NT2/D1 (cell line): ENCODE measurements around the gene DLG2.
"Not testable (repeated sequence)": the region's sequence is repeated elsewhere in the genome, so short reads cannot be mapped to it uniquely, and the experiment has no call there.

ENCODE experiments used
- DNase-seq: peaks from one replicate; pipeline ENCODE4 v3.0.0-alpha.2; 2011; ENCODE audit warnings: low read depth, low spot score
- H3K27me3 ChIP-seq: 2 replicates; pipeline ENCODE4 v1.6.0; 2011; ENCODE audit warnings: mild to moderate bottlenecking; ENCODE audit not compliant: insufficient read length, insufficient read depth
- H3K36me3 ChIP-seq: 2 replicates; pipeline ENCODE4 v1.6.1; 2011; ENCODE audit warnings: mild to moderate bottlenecking, low read length, mixed read lengths; ENCODE audit not compliant: insufficient read depth, insufficient read length
- H3K4me1 ChIP-seq: 2 replicates; pipeline ENCODE4 v1.5.1; 2011; ENCODE audit not compliant: insufficient read depth, insufficient read length
- H3K4me3 ChIP-seq: 2 replicates; pipeline ENCODE4 v1.5.1; 2011; ENCODE audit warnings: low read depth; ENCODE audit not compliant: insufficient read length
- H3K9ac ChIP-seq: 2 replicates; pipeline ENCODE4 v1.6.0; 2011; ENCODE audit warnings: low read depth; ENCODE audit not compliant: insufficient read length
- H3K9me3 ChIP-seq: 2 replicates; pipeline ENCODE4 v1.5.1; 2011; ENCODE audit warnings: mild to moderate bottlenecking, low read length; ENCODE audit not compliant: insufficient read depth
- SUZ12 ChIP-seq: IDR thresholded peaks from 2 replicates; pipeline ENCODE4 v1.6.1; 2011; ENCODE audit not compliant: insufficient read length, insufficient read depth; ENCODE audit errors: extremely low read depth
- YY1 ChIP-seq: IDR thresholded peaks from 2 replicates; pipeline ENCODE4 v1.6.1; 2011; ENCODE audit not compliant: insufficient read length, insufficient read depth
- ZNF274 ChIP-seq: IDR thresholded peaks from 2 replicates; pipeline ENCODE4 v1.6.1; 2011; ENCODE audit warnings: mild to moderate bottlenecking, low read depth, low read length

Gene DLG2

GRCh38 chr11:85627332-85627997, at the start of gene DLG2:
DLG2 (minus strand) TSS chr11:85627344.
- Histone ChIP-seq H3K9ac (peak within 1 kb of the TSS; percentile 91), H3K4me3 (peak within 1 kb of the TSS; percentile 78), H3K36me3 (peaks cover 25% of the 10 kb centered on the region), H3K9me3 (no peaks in the 10 kb centered on the region), H3K4me1 (no peaks in the 10 kb centered on the region), H3K27me3 (no peaks in the 10 kb centered on the region)
- DNase-seq, result no peak
- TF ChIP-seq ZNF274 (no peak), YY1 (no peak)

- H3K36me3 ChIP-seq, result no peaks in the 10 kb centered on the region
- no peaks in the 10 kb centered on the region for H3K27me3 ChIP-seq
- H3K9me3 ChIP-seq, result peaks cover 16% of the 10 kb centered on the region; the same call in 1 of the 2 replicates
- TF ChIP-seq SUZ12 (no peak), YY1 (no peak), ZNF274 (no peak)
- no peak for DNase-seq
- H3K9ac ChIP-seq, result no peak overlapping the region
- H3K4me1 ChIP-seq, result no peaks in the 10 kb centered on the region
- no peak overlapping the region for H3K4me3 ChIP-seq
Observed at GRCh38 chr11:85673393-85673792, 46.2 kb upstream of the DLG2 start.

GRCh38 chr11:85672105-85672902, 45.2 kb upstream of the DLG2 start:
- H3K9me3 ChIP-seq, result peaks cover 16% of the 10 kb centered on the region; the same call in 1 of the 2 replicates
- H3K4me3 ChIP-seq, result no peak overlapping the region
- H3K36me3 ChIP-seq, result no peaks in the 10 kb centered on the region
- no peak for DNase-seq
- H3K27me3 ChIP-seq, result no peaks in the 10 kb centered on the region
- no peaks in the 10 kb centered on the region for H3K4me1 ChIP-seq
- TF ChIP-seq ZNF274 (no peak), YY1 (no peak), SUZ12 (no peak)
- no peak overlapping the region for H3K9ac ChIP-seq

DNA sequence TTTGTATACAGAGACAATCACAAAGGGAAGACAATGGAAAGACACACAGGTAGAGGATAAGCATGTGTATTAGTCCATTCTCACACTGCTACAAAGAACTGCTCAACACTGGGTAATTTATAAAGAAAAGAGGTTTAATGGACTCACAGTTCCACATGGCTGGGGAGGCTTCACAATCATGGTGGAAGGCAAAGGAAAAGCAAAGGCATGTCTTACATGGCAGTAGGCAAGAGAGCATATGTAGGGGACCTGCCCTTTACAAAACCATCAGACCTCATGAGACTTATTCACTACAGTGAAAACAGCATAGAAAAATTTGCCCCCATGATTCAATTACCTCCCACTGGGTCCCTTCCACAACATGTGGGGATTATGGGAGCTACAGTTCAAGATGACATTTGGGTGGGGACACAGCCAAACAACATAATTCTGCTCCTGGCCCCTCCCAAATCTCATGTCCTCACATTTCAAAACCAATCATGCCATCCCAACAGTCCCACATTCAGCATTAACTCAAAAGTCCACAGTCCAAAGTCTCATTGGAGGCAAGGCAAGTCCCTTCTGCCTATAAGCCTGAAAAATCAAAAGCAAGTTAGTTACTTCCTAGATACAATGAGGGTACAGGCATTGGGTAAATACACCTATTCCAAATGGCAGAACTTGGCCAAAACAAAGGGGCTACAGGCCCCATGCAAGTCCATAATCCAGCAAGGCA, 44.0 kb upstream of the DLG2 start:
- not testable (repeated sequence) for H3K4me1 ChIP-seq, H3K4me3 ChIP-seq, H3K9ac ChIP-seq, DNase-seq, H3K27me3 ChIP-seq, H3K36me3 ChIP-seq
- peaks cover 16% of the 10 kb centered on the region; the same call in 1 of the 2 replicates for H3K9me3 ChIP-seq

- DNase-seq, result no peak
- no peaks in the 10 kb centered on the region for H3K4me1 ChIP-seq
- no peak overlapping the region for H3K4me3 ChIP-seq
- H3K9me3 ChIP-seq, result peaks cover 16% of the 10 kb centered on the region; the same call in 1 of the 2 replicates
- no peak overlapping the region for H3K9ac ChIP-seq
- H3K36me3 ChIP-seq, result peaks cover 8% of the 10 kb centered on the region
- TF ChIP-seq YY1, result no peak
- TF ChIP-seq ZNF274, result no peak
- TF ChIP-seq SUZ12, result no peak
- no peaks in the 10 kb centered on the region for H3K27me3 ChIP-seq
Observed at GRCh38 chr11:85668157-85668556, 41.0 kb upstream of the DLG2 start.

DNA sequence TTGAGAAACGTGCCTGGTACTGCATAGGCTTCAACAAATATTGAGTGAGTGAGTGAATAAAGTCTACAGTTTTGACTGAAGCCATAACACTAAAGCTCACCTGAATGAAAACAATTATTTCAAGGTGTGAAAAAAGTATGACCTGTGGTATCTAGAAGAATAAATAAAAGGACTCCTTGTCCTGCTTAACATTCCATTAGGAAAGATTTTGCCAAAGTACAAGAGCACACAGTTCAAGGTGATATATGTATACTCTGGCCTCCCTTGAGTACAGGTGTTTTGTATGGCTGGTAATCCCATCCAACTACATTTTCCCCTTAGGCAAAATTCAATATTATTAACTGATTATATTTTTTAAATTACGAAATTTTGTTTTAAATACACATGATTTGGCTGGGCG, 39.5 kb upstream of the DLG2 start:
- no peaks in the 10 kb centered on the region for H3K4me1 ChIP-seq
- H3K9me3 ChIP-seq, result peaks cover 7% of the 10 kb centered on the region; the same call in 1 of the 2 replicates
- no peak overlapping the region for H3K9ac ChIP-seq
- no peak overlapping the region for H3K4me3 ChIP-seq
- no peak for DNase-seq
- H3K27me3 ChIP-seq, result no peaks in the 10 kb centered on the region
- H3K36me3 ChIP-seq, result peaks cover 23% of the 10 kb centered on the region
- no peak for TF ChIP-seq SUZ12
- no peak for TF ChIP-seq YY1
- TF ChIP-seq ZNF274, result no peak

GRCh38 chr11:85665733-85666132, 38.6 kb upstream of the DLG2 start:
- Histone ChIP-seq H3K9ac (no peak overlapping the region), H3K9me3 (no peaks in the 10 kb centered on the region; the same call in 1 of the 2 replicates), H3K27me3 (no peaks in the 10 kb centered on the region), H3K36me3 (peaks cover 31% of the 10 kb centered on the region), H3K4me1 (no peaks in the 10 kb centered on the region), H3K4me3 (no peak overlapping the region)
- no peak for TF ChIP-seq SUZ12
- no peak for DNase-seq
